HG03066 (cell line): ENCODE results near the gene MYO1D.

ENCODE experiments used
- ATAC-seq: cut with Tn5 transposase; IDR thresholded peaks from one replicate; pipeline ENCODE4 v1.9.1; 2021; ENCODE audit warnings: low read depth; ENCODE audit not compliant: unreplicated experiment

Gene MYO1D

GRCh38 chr17:32520737-32521404 lies 356.1 kb downstream of the MYO1D start:
- no peak for ATAC-seq

- no peak for ATAC-seq
Measured at GRCh38 chr17:32520104-32520701, 356.7 kb downstream of the MYO1D start.

- no peak for ATAC-seq
Measured at GRCh38 chr17:32519228-32520103, 357.5 kb downstream of the MYO1D start.

- ATAC-seq: no peak
Measured at GRCh38 chr17:32518646-32519227, 358.2 kb downstream of the MYO1D start.

- no peak for ATAC-seq
Measured at GRCh38 chr17:32517982-32518381, 358.9 kb downstream of the MYO1D start.

GRCh38 chr17:32516940-32517701 lies 359.8 kb downstream of the MYO1D start:
- ATAC-seq: peak; percentile 37

- no peak for ATAC-seq
Measured at GRCh38 chr17:32516450-32516849, 360.5 kb downstream of the MYO1D start.

- ATAC-seq: peak; percentile 41
Measured at GRCh38 chr17:32515677-32516383, 361.1 kb downstream of the MYO1D start.

GRCh38 chr17:32514606-32515005 lies 362.3 kb downstream of the MYO1D start:
- ATAC-seq: no peak

- ATAC-seq: no peak
Measured at GRCh38 chr17:32513579-32513978, 363.3 kb downstream of the MYO1D start.

GRCh38 chr17:32512328-32512727 lies 364.6 kb downstream of the MYO1D start:
- ATAC-seq: no peak

GRCh38 chr17:32510466-32510865 lies 366.5 kb downstream of the MYO1D start:
- ATAC-seq: no peak

- ATAC-seq: no peak
Measured at GRCh38 chr17:32508926-32509325, 368.0 kb downstream of the MYO1D start.

GRCh38 chr17:32504166-32504990 lies 372.5 kb downstream of the MYO1D start:
- no peak for ATAC-seq

- peak; percentile 85 for ATAC-seq
Measured at GRCh38 chr17:32503251-32504165, 373.4 kb downstream of the MYO1D start.

GRCh38 chr17:32502710-32503109 lies 374.2 kb downstream of the MYO1D start:
- ATAC-seq: no peak

- no peak for ATAC-seq
Measured at GRCh38 chr17:32502013-32502412, 374.9 kb downstream of the MYO1D start.

GRCh38 chr17:32498391-32498790 lies 378.5 kb downstream of the MYO1D start:
- ATAC-seq: no peak
